ENCODE measurements around the gene GPR15. TPM values are rescaled to one million over a fixed set of nuclear protein-coding genes. Genes with fewer than 3 reads are reported as not detected.

Gene GPR15
- total RNA-seq, 4 donors from 2014 or later: 0.44 TPM; not detected in 3

- no peak for TF ChIP-seq CTCF (IDR thresholded peaks at IDR 0.05)
- no peak for ATAC-seq (ENCODE audit: low FRiP score)
- DNase-seq (ENCODE audit: low spot score): no peak
These were observed 13.0 kb upstream of the GPR15 start for GRCh38 chr3:98518816-98519215.

- DNase-seq (ENCODE audit: low spot score): no peak
- no peak for ATAC-seq (ENCODE audit: low FRiP score)
- no peak for TF ChIP-seq CTCF (IDR thresholded peaks at IDR 0.05)
These were observed 12.4 kb upstream of the GPR15 start for GRCh38 chr3:98519351-98519750.

GRCh38 chr3:98521897-98522543, 9.8 kb upstream of the GPR15 start:
- ATAC-seq (ENCODE audit: low FRiP score): peak; percentile 85
- TF ChIP-seq CTCF (IDR thresholded peaks at IDR 0.05): no peak
- DNase-seq (ENCODE audit: low spot score): peak; percentile 38

- no peak for TF ChIP-seq CTCF (IDR thresholded peaks at IDR 0.05)
- DNase-seq (ENCODE audit: low spot score) (peak; percentile 83), ATAC-seq (ENCODE audit: low FRiP score) (peak; percentile 100)
These were observed 9.1 kb upstream of the GPR15 start, which contains the start of gene CLDND1 for GRCh38 chr3:98522544-98523281. Gene CLDND1 (minus strand): TSS chr3:98522902. CDS start chr3:98521424, 1,478 bp downstream.

- TF ChIP-seq CTCF (IDR thresholded peaks at IDR 0.05): no peak
- DNase-seq (ENCODE audit: low spot score) (no peak), ATAC-seq (ENCODE audit: low FRiP score) (no peak)
These were observed 6.3 kb upstream of the GPR15 start for GRCh38 chr3:98525494-98525893.

- DNase-seq (ENCODE audit: low spot score) (no peak), ATAC-seq (ENCODE audit: low FRiP score) (no peak)
- TF ChIP-seq CTCF (IDR thresholded peaks at IDR 0.05): no peak
These were observed 3.1 kb upstream of the GPR15 start for GRCh38 chr3:98528474-98529346.
